Fibroblast of the aortic adventitia (primary cell): ENCODE results near the gene ERC1. TPM values are rescaled to one million over a fixed set of nuclear protein-coding genes. Genes with fewer than 3 reads are reported as not detected.

Source experiments
- DNase-seq: peaks from one replicate; pipeline ENCODE4 v3.0.0-alpha.2; 2010; ENCODE audit warnings: low read depth
- H3K4me3 ChIP-seq: 2 replicates; pipeline ENCODE4 v1.5.1; 2011; ENCODE audit warnings: low read depth, mild to moderate bottlenecking, control low read depth, low read length, moderate library complexity
- total RNA-seq: library from RNA; depleted of rRNA; stranded (reverse); fragments of >200 nt; gene quantifications from 2 replicates; pipeline ENCODE4 v1.2.3, GENCODE V29; 2012; ENCODE audit warnings: low replicate concordance
- TF ChIP-seq, protein P1 (sequence below): IDR thresholded peaks from 2 replicates; pipeline ENCODE4 v1.5.1; 2011; ENCODE audit warnings: mild to moderate bottlenecking, low read length, control low read depth, inconsistent platforms; ENCODE audit not compliant: insufficient read depth

Gene ERC1
- total RNA-seq, 1 donor, result 50.9 TPM

DNA sequence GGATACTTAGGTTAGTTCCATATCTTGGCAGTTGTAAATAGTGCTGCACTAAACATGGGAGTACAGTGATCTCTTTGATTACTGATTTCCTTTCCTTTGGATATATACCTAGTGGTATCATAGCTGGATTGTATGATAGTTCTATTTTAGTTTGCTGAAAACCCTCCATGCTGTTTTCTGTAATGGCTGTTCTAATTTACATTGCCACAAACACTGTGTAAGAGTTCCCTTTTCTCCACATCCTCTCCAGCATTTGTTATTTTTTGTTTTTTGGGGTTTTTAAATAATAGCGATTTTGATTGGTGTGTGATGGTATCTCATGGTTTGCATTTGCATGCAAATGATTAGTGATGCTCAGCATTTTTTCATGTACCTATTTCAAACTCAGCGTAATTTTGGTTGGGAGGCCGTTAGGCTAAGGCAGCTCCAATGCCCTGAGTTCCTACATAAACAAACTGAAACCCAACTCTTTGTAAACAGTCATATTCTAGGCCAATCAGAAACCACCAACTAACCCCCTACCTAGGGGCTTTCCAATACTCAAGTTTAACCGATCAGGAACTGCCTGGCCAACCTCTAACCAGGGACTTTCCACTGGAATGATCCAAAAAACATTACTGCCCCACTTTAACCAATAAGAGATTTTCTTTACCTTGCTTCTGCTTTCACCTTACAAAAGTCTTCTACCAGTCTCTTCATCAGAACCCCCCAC lies 431.7 kb downstream of the ERC1 start:
- TF ChIP-seq, protein P1, sequence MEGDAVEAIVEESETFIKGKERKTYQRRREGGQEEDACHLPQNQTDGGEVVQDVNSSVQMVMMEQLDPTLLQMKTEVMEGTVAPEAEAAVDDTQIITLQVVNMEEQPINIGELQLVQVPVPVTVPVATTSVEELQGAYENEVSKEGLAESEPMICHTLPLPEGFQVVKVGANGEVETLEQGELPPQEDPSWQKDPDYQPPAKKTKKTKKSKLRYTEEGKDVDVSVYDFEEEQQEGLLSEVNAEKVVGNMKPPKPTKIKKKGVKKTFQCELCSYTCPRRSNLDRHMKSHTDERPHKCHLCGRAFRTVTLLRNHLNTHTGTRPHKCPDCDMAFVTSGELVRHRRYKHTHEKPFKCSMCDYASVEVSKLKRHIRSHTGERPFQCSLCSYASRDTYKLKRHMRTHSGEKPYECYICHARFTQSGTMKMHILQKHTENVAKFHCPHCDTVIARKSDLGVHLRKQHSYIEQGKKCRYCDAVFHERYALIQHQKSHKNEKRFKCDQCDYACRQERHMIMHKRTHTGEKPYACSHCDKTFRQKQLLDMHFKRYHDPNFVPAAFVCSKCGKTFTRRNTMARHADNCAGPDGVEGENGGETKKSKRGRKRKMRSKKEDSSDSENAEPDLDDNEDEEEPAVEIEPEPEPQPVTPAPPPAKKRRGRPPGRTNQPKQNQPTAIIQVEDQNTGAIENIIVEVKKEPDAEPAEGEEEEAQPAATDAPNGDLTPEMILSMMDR, result no peak

DNA sequence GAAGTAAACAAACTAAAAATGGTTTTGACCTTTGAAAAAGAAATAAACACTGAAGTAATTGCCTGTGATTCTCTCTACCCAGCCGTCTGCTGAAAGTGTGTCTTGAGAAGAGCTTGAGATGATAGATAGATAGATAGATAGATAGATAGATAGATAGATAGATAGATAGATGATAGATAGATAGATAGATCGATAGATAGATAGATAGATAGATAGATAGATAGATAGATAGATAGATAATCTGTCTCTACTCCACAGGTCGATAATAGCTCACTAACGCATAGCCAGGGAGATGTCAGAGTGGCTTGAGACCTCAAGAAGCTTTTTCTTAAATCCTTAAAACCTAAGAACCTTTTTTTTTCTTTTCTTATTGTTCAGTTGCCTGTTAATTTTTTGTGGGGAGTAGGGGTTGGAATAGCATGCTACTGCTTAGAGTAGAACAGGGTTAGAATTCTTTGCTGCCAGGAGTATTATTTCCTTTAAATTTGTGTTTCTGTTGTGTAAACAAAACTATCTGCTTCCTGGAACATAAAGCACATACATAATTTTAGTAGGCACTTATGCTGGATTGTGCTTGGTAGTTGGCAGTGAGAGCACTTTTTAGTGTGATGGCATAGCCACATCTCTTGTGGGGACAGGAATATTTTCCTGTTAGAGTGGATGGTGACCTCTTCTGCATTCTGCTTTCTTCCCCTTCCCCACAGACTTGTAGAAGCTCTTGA lies 433.8 kb downstream of the ERC1 start:
- TF ChIP-seq, protein P1, result no peak
- no peak for DNase-seq
- no peak overlapping the region for H3K4me3 ChIP-seq

More for the DNA sequence above, 431.7 kb downstream of the ERC1 start:
- DNase-seq, result no peak
- no peak overlapping the region for H3K4me3 ChIP-seq

DNA sequence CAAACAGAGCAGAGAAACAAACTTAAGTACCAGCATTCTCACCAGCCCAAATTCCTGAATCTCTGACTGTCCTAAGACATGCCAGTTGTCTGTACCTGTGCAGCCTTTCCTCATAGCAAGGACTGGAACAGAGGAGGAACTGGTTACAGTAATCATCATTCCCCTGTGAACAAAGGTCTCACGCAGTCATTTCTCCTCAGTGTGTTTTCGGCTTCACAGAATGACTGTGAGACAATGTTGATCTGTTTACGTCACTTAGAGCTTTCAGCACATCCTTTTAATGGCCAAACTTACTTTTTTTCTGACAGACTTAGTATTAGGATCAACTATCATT lies 434.3 kb downstream of the ERC1 start:
- no peak overlapping the region for H3K4me3 ChIP-seq
- DNase-seq, result no peak
- TF ChIP-seq, protein P1, result no peak

DNA sequence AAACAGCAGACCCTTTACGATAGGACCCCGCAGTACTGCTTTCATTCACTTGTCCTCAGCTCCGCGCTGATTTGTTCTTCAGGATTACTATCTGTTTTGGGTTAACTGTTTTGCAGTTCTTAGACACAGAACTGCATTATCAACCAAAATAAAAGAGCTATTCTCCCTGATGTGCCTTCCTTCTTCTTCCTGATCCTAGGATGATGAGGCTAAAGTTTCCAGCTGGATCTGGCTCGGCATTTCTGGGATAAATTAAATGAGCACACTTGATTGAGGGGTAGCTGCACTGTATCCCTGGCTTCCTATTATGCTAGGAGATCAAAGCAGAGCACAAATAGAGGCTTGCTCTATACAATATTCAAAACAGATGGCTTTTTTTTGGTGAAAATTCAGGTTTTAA lies 437.6 kb downstream of the ERC1 start:
- no peak for DNase-seq
- TF ChIP-seq, protein P1, result no peak
- no peak overlapping the region for H3K4me3 ChIP-seq

DNA sequence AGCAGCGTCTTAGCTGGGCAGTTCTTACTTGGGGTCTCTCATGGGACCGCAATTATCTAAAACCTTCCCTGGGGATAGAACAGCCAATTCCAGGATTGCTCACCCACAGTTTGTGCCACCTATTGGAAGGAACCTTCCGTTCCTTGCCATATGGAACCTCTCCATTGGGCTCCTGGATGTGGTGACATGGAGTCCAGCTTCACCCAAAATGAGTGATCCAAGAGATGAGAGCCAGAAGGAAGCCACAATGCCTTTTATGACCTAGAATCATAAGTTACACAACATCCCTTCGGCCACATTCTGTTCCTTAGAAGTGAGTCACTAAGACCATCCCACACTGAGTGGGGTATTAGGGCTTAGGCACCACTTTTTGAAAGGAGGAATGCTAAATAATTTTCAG lies 439.0 kb downstream of the ERC1 start:
- DNase-seq, result peak; percentile 79
- no peak overlapping the region for H3K4me3 ChIP-seq
- TF ChIP-seq, protein P1, result no peak

DNA sequence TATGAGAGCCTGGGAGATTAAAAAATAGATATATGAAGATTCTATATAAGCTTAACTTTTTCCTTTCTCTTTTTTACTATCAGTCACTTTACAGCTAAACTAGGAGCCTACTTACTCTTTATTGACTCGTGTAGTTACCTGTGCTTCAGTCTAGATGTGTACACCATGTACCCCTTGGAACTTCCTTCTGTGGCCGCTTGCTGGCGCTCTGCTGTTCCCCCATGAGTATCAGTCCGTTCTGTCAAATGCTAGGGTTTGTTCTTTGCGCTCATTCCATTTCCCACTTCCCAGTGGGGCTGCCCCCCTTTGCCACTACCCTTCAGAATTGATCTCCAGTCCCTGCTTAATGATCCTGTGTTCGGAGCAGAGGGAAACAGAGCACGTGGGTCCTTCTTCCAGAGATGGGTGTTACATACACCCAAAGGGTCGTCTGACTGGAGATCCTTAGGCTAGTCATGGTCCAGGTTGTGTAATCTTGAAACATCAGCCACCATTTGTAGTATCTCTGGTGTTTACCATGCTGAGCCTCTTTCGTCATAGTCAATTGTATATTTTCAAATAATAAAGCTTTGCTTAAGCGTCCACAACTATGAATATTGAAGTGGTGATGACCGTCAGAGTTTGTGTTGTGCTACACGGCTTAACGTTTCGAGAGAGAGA lies 443.4 kb downstream of the ERC1 start:
- TF ChIP-seq, protein P1, result no peak
- no peak overlapping the region for H3K4me3 ChIP-seq
- DNase-seq, result no peak
